Right lobe of liver (tissue), 6 donors: ENCODE results near the gene ARIH1. TPM values are rescaled to one million over a fixed set of nuclear protein-coding genes. Genes with fewer than 3 reads are reported as not detected.

Experiments
- ATAC-seq, 4 donors: fragments of 200-7000 bp; cut with Tn5 transposase; one replicate each; pipeline ENCODE4 v1.9.1; 2020; ENCODE audit warnings: mild to moderate bottlenecking in 4 of 4, moderate library complexity in 4 of 4
- DNase-seq, 3 donors: peaks; one replicate each; pipeline ENCODE4 v3.0.0-alpha.2; 2020
- H3K27ac ChIP-seq, 3 donors: fragments of 200-600 bp; one replicate each; pipeline ENCODE4 v1.8.0; 2022
- H3K27me3 ChIP-seq, 2 donors: fragments of 200-600 bp; one replicate each; pipeline ENCODE4 v1.8.0; 2022
- H3K36me3 ChIP-seq, 4 donors: fragments of 200-600 bp; sonication (generic) in 1 of 4; one replicate each; pipeline versions ENCODE4 v1.5.1 to v1.8.0; 2017 to 2022; ENCODE audit warnings: control low read depth in 1 of 4
- H3K4me1 ChIP-seq, 4 donors: fragments of 200-600 bp; sonication (generic) in 1 of 4; one replicate each; pipeline versions ENCODE4 v1.5.1 to v1.8.0; 2017 to 2022; ENCODE audit warnings: control low read depth in 1 of 4
- H3K4me3 ChIP-seq, 3 donors: fragments of 200-600 bp; one replicate each; pipeline ENCODE4 v1.8.0; 2022
- H3K9me3 ChIP-seq, 4 donors: fragments of 200-600 bp; sonication (generic) in 1 of 4; one replicate each; pipeline versions ENCODE4 v1.5.1 to v1.8.0; 2017 to 2022; ENCODE audit warnings: control low read depth in 1 of 4
- POLR2A ChIP-seq: fragments of 450-650 bp; IDR thresholded peaks from one replicate; pipeline ENCODE4 v1.6.1; 2017; ENCODE audit warnings: antibody characterized with exemption, mild to moderate bottlenecking
- WGBS: methylation state at CpG from one replicate; pipeline ENCODE4 v1.1.6; 2018; ENCODE audit warnings: low coverage, low lambda C conversion rate; ENCODE audit not compliant: insufficient coverage; ENCODE audit errors: missing lambda C conversion rate; 5-methylcytosine and 5-hydroxymethylcytosine counted together
- intact Hi-C, 2 donors: fragments of 100-400 bp; cut with DNase I; formaldehyde crosslinking; loops; one replicate each; pipeline versions ENCODE4 v1.11.2 to v1.14.1; 2022
- total RNA-seq, 6 experiments: library from RNA; depleted of rRNA in 2 of 6; stranded (reverse); fragments of >200 nt in 2 of 6; fragmentation: NEBNext Ultra II Directional in 3 of 6; extraction: Animal tissue kit (Norgen Biotek cat#: 25700) in 3 of 6; gene quantifications; one replicate each; pipeline versions ENCODE4 v1.1.0 to v1.2.4, GENCODE V29; 2016 to 2023
- TF ChIP-seq, protein P1 (sequence below), 4 donors: fragments of 200-600 bp in 3 of 4; fragments of 450-650 bp in 1 of 4; IDR thresholded peaks; one replicate each; pipeline versions ENCODE4 v1.5.1 to v1.8.0; 2016 to 2022; ENCODE audit warnings: antibody characterized with exemption in 4 of 4, mild to moderate bottlenecking in 2 of 4
- donor health status: DM: no; HTN: yes; CAD: no.
- donor health status: DM: no; HTN: no; CAD: no.
- donor health status: DM: no; HTN: no; CAD: no.
- donor health status: DM: no; HTN: yes; CAD: no.
- donor health status: DM: no; HTN: yes; CAD: no.

Gene ARIH1
- total RNA-seq, 6 experiments from 2014 or later = 19.3 to 84.7 (median 69.9) TPM

DNA sequence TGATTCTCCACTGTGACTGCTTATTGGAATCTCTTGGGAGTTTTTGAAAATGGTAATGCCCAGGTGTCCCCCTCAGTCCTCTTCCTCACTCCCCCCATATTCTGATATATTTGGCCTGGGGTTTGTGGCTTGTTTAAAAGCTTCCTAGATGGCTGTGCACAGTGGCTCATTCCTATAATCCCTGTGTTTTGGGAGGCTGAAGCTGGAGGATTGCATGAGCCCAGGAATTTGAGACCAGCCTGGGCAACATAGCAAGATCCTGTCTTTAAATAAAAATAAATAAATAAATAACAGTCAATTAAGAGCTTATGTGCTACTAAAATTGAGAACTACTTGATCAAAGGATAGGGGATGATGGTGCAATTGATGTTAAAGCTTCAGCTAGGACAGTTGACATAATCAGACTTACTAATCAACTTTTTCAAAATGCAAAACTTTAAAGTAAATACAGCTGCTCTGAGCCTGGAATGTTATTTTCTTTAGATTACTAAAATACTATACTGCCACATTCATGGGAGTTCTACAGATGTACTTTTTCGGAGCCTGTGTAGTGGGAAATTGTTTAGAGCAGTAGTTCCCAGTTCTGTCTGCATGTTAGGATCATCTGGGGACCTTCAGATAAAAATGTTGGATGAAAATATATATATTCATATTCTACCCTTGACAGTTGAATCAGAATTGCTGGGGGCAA, 33.4 kb downstream of the ARIH1 start:
- no peaks in the 10 kb centered on the region for H3K27me3 ChIP-seq
- WGBS = 78% methylated on average over 1 of the region's 1 CpG
- ATAC-seq (no peak), DNase-seq (no peak)
- H3K27ac ChIP-seq = no peak overlapping the region
- TF ChIP-seq POLR2A = no peak
- TF ChIP-seq, protein P1, sequence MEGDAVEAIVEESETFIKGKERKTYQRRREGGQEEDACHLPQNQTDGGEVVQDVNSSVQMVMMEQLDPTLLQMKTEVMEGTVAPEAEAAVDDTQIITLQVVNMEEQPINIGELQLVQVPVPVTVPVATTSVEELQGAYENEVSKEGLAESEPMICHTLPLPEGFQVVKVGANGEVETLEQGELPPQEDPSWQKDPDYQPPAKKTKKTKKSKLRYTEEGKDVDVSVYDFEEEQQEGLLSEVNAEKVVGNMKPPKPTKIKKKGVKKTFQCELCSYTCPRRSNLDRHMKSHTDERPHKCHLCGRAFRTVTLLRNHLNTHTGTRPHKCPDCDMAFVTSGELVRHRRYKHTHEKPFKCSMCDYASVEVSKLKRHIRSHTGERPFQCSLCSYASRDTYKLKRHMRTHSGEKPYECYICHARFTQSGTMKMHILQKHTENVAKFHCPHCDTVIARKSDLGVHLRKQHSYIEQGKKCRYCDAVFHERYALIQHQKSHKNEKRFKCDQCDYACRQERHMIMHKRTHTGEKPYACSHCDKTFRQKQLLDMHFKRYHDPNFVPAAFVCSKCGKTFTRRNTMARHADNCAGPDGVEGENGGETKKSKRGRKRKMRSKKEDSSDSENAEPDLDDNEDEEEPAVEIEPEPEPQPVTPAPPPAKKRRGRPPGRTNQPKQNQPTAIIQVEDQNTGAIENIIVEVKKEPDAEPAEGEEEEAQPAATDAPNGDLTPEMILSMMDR (IDR thresholded peaks at IDR 0.05) = no peak
- intact Hi-C loops = no loop called here
- no peaks in the 10 kb centered on the region for H3K36me3 ChIP-seq
- H3K4me3 ChIP-seq = no peak overlapping the region
- H3K4me1 ChIP-seq = peaks cover 0 to 7% (median 0%) of the 10 kb centered on the region in 4 donors
- H3K9me3 ChIP-seq = no peaks in the 10 kb centered on the region

DNA sequence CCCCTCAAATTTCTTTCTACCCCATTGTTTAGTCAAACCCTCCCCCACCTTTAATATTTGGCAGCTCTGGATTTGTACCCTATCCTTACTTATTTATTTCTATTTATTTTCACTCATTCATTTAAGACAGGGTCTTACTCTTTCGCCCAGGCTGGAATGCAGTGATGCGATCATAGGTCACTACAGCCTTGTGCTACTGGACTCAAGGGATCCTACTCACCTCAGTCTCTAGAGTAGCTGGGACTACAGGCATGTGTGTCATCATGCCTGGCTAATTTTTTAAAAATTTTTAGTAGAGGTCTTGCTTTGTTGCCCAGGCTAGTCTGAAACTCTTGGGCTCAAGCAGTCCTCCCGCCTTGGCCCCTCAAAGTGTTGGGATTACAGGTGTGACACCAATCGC, 35.4 kb downstream of the ARIH1 start:
- H3K27ac ChIP-seq = no peak overlapping the region
- WGBS = 100% methylated on average over 2 of the region's 4 CpGs
- no peaks in the 10 kb centered on the region for H3K9me3 ChIP-seq
- intact Hi-C loops = no loop called here
- TF ChIP-seq, protein P1 (IDR thresholded peaks at IDR 0.05) = no peak
- TF ChIP-seq POLR2A = no peak
- no peak overlapping the region for H3K4me3 ChIP-seq
- no peak for ATAC-seq
- no peaks in the 10 kb centered on the region for H3K36me3 ChIP-seq
- DNase-seq = no peak
- H3K4me1 ChIP-seq = peaks cover 0 to 7% (median 0%) of the 10 kb centered on the region in 4 donors
- no peaks in the 10 kb centered on the region for H3K27me3 ChIP-seq

DNA sequence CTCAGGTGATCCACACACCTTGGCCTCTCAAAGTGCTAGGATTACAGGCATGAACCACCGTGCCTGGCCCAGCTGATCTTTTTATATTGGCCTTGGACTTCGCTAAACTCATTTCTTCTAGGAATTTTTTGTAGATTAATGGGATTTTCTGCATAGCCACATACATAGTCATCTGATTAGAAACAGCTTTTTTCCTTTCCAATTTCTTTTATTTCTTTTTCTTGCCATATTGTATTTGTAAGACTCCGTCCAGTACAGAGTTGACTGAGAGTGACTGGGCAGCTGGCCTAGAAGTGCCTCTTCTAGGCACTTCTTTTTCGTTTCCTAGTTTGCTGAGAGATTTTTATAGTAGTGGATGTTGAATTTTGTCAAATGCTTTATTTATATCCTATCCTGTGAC, 37.4 kb downstream of the ARIH1 start:
- Histone ChIP-seq H3K27me3 (no peaks in the 10 kb centered on the region), H3K27ac (no peak overlapping the region), H3K9me3 (no peaks in the 10 kb centered on the region), H3K4me1 (peaks cover 0 to 7% (median 0%) of the 10 kb centered on the region in 4 donors), H3K4me3 (no peak overlapping the region), H3K36me3 (no peaks in the 10 kb centered on the region)
- no peak for TF ChIP-seq POLR2A
- TF ChIP-seq, protein P1 (IDR thresholded peaks at IDR 0.05) = no peak
- no peak for DNase-seq
- ATAC-seq = no peak
- 96% methylated on average over 4 of the region's 4 CpGs for WGBS
- intact Hi-C loops = no loop called here

DNA sequence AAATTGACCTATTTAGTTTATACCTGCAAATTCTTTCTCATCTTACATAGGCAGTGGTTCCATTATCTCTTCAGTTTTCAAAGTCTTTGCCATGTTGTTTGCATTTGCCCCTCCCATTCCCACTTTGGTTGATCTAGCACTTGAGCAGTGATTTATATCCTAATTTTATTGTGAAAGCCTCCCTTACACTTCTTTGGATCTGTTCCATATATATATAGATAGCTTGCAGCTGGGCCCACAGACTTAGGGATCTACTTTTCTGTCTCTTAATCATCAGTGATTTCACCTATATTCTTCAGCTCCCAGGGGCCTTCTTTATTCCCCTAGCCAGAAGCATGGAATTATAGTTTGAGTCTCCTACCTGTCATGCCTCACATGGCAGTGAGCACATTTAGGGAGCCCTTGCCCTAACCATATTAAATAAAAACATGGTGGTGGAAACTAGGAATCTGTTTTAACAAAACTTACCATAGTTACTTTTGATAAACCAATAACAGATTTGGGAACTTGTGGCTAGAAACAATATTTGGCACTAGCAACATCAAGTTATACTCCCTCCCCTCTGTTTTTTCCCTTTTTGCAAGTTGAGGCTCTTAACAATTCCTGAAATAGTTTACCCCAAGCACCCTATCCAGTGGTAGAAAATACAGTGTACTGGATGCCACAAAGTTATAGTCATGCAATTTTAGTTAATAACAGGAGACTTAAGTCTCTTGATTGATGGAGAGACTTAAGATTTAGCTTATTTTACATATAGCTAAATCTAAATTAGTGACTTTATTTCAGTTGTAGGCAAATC, 41.7 kb downstream of the ARIH1 start:
- Histone ChIP-seq H3K4me3 (no peak overlapping the region), H3K9me3 (no peaks in the 10 kb centered on the region), H3K27me3 (no peaks in the 10 kb centered on the region), H3K4me1 (peaks cover 0 to 7% (median 0%) of the 10 kb centered on the region in 4 donors), H3K27ac (no peak overlapping the region), H3K36me3 (no peaks in the 10 kb centered on the region)
- intact Hi-C loops = no loop called here
- TF ChIP-seq POLR2A = no peak
- TF ChIP-seq, protein P1 (IDR thresholded peaks at IDR 0.05) = no peak
- DNase-seq (no peak), ATAC-seq (no peak)
